Endothelial cell (in vitro differentiated cells): Measurements from ENCODE around the gene FAM186B. TPM values are rescaled to one million over a fixed set of nuclear protein-coding genes. Genes with fewer than 3 reads are reported as not detected.

Source experiments
- DNase-seq: peaks from one replicate; pipeline ENCODE4 v3.0.0; 2021; ENCODE audit warnings: low spot score
- H3K27ac Mint-ChIP-seq: one replicate; pipeline ENCODE4 v1.8.0; 2021; ENCODE audit warnings: mixed read lengths, inconsistent platforms; ENCODE audit not compliant: unreplicated experiment
- H3K27me3 Mint-ChIP-seq: one replicate; pipeline ENCODE4 v1.8.0; 2021; ENCODE audit warnings: mild to moderate bottlenecking, moderate library complexity, mixed read lengths, inconsistent platforms; ENCODE audit not compliant: unreplicated experiment
- H3K36me3 Mint-ChIP-seq: one replicate; pipeline ENCODE4 v1.8.0; 2021; ENCODE audit warnings: mild to moderate bottlenecking, low read depth, mixed read lengths, inconsistent platforms; ENCODE audit not compliant: unreplicated experiment
- H3K4me1 Mint-ChIP-seq: one replicate; pipeline ENCODE4 v1.8.0; 2021; ENCODE audit warnings: mild to moderate bottlenecking, mixed read lengths, inconsistent platforms; ENCODE audit not compliant: unreplicated experiment
- H3K4me3 Mint-ChIP-seq: one replicate; pipeline ENCODE4 v1.8.0; 2021; ENCODE audit warnings: mild to moderate bottlenecking, mixed read lengths, inconsistent platforms; ENCODE audit not compliant: unreplicated experiment
- H3K9me3 Mint-ChIP-seq: one replicate; pipeline ENCODE4 v1.8.0; 2021; ENCODE audit warnings: mixed read lengths, inconsistent platforms; ENCODE audit not compliant: unreplicated experiment
- CTCF ChIP-seq: fragments of 200-600 bp; sonication (generic); IDR thresholded peaks from one replicate; pipeline ENCODE4 v1.5.0; 2021; ENCODE audit warnings: antibody characterized with exemption; ENCODE audit not compliant: unreplicated experiment
- total RNA-seq: library from RNA; stranded (reverse); fragmentation: NEBNext Ultra II Directional; extraction: Animal tissue kit (Norgen Biotek cat#: 25700); gene quantifications from one replicate; pipeline ENCODE4 v1.2.1, GENCODE V29; 2021; ENCODE audit not compliant: unreplicated experiment

Gene FAM186B
- total RNA-seq, 1 donor from 2014 or later, result 1.9 TPM

GRCh38 chr12:49540229-49541139 is 65.0 kb downstream of the FAM186B start:
- Mint-ChIP-seq H3K27me3 (peaks cover 49% of the 10 kb centered on the region), H3K4me1 (peaks cover 20% of the 10 kb centered on the region), H3K4me3 (no peak overlapping the region), H3K9me3 (no peaks in the 10 kb centered on the region), H3K36me3 (peaks cover 6% of the 10 kb centered on the region), H3K27ac (peak overlapping the region; percentile 1)
- TF ChIP-seq CTCF, result no peak
- DNase-seq, result no peak

GRCh38 chr12:49539406-49540228 is 65.8 kb downstream of the FAM186B start:
- H3K27me3 Mint-ChIP-seq, result peaks cover 47% of the 10 kb centered on the region
- peaks cover 17% of the 10 kb centered on the region for H3K4me1 Mint-ChIP-seq
- no peak for TF ChIP-seq CTCF
- DNase-seq, result no peak
- H3K36me3 Mint-ChIP-seq, result peaks cover 1% of the 10 kb centered on the region
- no peaks in the 10 kb centered on the region for H3K9me3 Mint-ChIP-seq
- no peak overlapping the region for H3K4me3 Mint-ChIP-seq
- H3K27ac Mint-ChIP-seq, result no peak overlapping the region

- Mint-ChIP-seq H3K4me3 (no peak within 1 kb of the TSS), H3K4me1 (peaks cover 14% of the 10 kb centered on the region), H3K27ac (no peak within 1 kb of the TSS), H3K9me3 (no peaks in the 10 kb centered on the region), H3K27me3 (peaks cover 43% of the 10 kb centered on the region), H3K36me3 (no peaks in the 10 kb centered on the region)
- TF ChIP-seq CTCF, result no peak
- DNase-seq, result peak; percentile 60
These were observed 66.7 kb downstream of the FAM186B start, which contains the start of gene KCNH3 for GRCh38 chr12:49538510-49539403. Gene KCNH3, plus strand, starts transcription at chr12:49539030. Its CDS starts 387 bp downstream, at chr12:49539417.

GRCh38 chr12:49537752-49538509 is 67.5 kb downstream of the FAM186B start:
- no peak for DNase-seq
- no peak overlapping the region for H3K27ac Mint-ChIP-seq
- no peaks in the 10 kb centered on the region for H3K9me3 Mint-ChIP-seq
- H3K4me1 Mint-ChIP-seq, result peaks cover 14% of the 10 kb centered on the region
- no peaks in the 10 kb centered on the region for H3K36me3 Mint-ChIP-seq
- TF ChIP-seq CTCF, result no peak
- peaks cover 36% of the 10 kb centered on the region for H3K27me3 Mint-ChIP-seq
- no peak overlapping the region for H3K4me3 Mint-ChIP-seq

Other genes starting within 250 kb of the FAM186B start
- gene SPATS2, start 238.2 kb downstream of the FAM186B start, total RNA-seq, result 37.3 TPM
- gene KCNH3, start 66.6 kb downstream of the FAM186B start, total RNA-seq, result 0.15 TPM
- 60.8 TPM for gene MCRS1, start 37.5 kb downstream of the FAM186B start, total RNA-seq
- 9.2 TPM for gene PRPF40B, start 17.9 kb upstream of the FAM186B start, total RNA-seq
- 194 TPM for gene FMNL3, start 101.8 kb upstream of the FAM186B start, total RNA-seq
- 571 TPM for gene TMBIM6, start 135.9 kb upstream of the FAM186B start, total RNA-seq
- 70.9 TPM for gene NCKAP5L, start 222.8 kb upstream of the FAM186B start, total RNA-seq
- 2.6 TPM for gene BCDIN3D, start 237.5 kb upstream of the FAM186B start, total RNA-seq